Thymus (tissue), 11 donors: ENCODE measurements around the gene CDC40. TPM values are rescaled to one million over a fixed set of nuclear protein-coding genes. Genes with fewer than 3 reads are reported as not detected.
"Not testable (repeated sequence)": the region's sequence is repeated elsewhere in the genome, so short reads cannot be mapped to it uniquely, and the experiment has no call there.

ENCODE experiments used
- DNase-seq, 9 donors: peaks; one replicate each; pipeline ENCODE4 v3.0.0-alpha.2; 2013; ENCODE audit warnings: low spot score in 9 of 9, low read depth in 6 of 9, missing footprints in 1 of 9
- H3K27ac ChIP-seq, 2 donors: one replicate each; pipeline ENCODE4 v1.5.1; 2013; ENCODE audit warnings: control low read depth in 1 of 2, low read depth in 1 of 2, low read length in 1 of 2, mild to moderate bottlenecking in 1 of 2, moderate library complexity in 1 of 2
- H3K27me3 ChIP-seq, 2 donors: one replicate each; pipeline ENCODE4 v1.5.1; 2013; ENCODE audit warnings: low read length in 1 of 2; ENCODE audit not compliant: control insufficient read depth in 2 of 2, insufficient read depth in 1 of 2
- H3K36me3 ChIP-seq, 2 donors: one replicate each; pipeline ENCODE4 v1.5.1; 2013; ENCODE audit warnings: low read length in 1 of 2, mild to moderate bottlenecking in 1 of 2, moderate library complexity in 1 of 2; ENCODE audit not compliant: control insufficient read depth in 2 of 2, insufficient read depth in 2 of 2
- H3K4me1 ChIP-seq, 2 donors: one replicate each; pipeline ENCODE4 v1.5.1; 2013; ENCODE audit warnings: low read length in 2 of 2; ENCODE audit not compliant: control insufficient read depth in 2 of 2, insufficient read depth in 2 of 2
- H3K4me3 ChIP-seq, 2 donors: one replicate each; pipeline ENCODE4 v1.5.1; 2013; ENCODE audit warnings: low read length in 2 of 2, control low read depth in 1 of 2, mild to moderate bottlenecking in 1 of 2
- H3K9me3 ChIP-seq, 2 donors: one replicate each; pipeline ENCODE4 v1.5.1; 2013; ENCODE audit warnings: low read length in 1 of 2, mild to moderate bottlenecking in 1 of 2; ENCODE audit not compliant: control insufficient read depth in 2 of 2, insufficient read depth in 1 of 2
- WGBS: extraction: QIAGEN DNeasy Blood & Tissue Kit; methylation state at CpG from one replicate; pipeline ENCODE4 v1.1.7; 2013; 5-methylcytosine and 5-hydroxymethylcytosine counted together
- polyA plus RNA-seq: library from polyadenylated mRNA; stranded (reverse); fragments of 200-250 nt; gene quantifications from one replicate; pipeline ENCODE4 v1.2.3, GENCODE V29; 2013
- total RNA-seq: library from RNA; stranded (reverse); fragments of 120-200 nt; gene quantifications from one replicate; pipeline ENCODE4 v1.2.4, GENCODE V29; 2013
- donor health status: healthy.

Gene CDC40
- total and polyA plus RNA-seq, 2 donors, result 17.6 to 26.8 TPM

GRCh38 chr6:110221738-110222137, 41.5 kb downstream of the CDC40 start:
- Histone ChIP-seq H3K9me3 (no peaks in the 10 kb centered on the region), H3K36me3 (peaks cover 26 to 69% of the 10 kb centered on the region in 2 donors), H3K27me3 (no peaks in the 10 kb centered on the region), H3K27ac (no peak overlapping the region), H3K4me1 (no peaks in the 10 kb centered on the region), H3K4me3 (no peak overlapping the region)
- DNase-seq, result no peak

GRCh38 chr6:110226261-110226660, 46.0 kb downstream of the CDC40 start:
- H3K36me3 ChIP-seq, result peaks cover 13 to 58% of the 10 kb centered on the region in 2 donors
- no peaks in the 10 kb centered on the region for H3K4me1 ChIP-seq
- DNase-seq, result no peak
- no peaks in the 10 kb centered on the region for H3K27me3 ChIP-seq
- H3K27ac ChIP-seq, result no peak overlapping the region
- H3K9me3 ChIP-seq, result no peaks in the 10 kb centered on the region
- H3K4me3 ChIP-seq, result no peak overlapping the region
- 92% methylated on average over 1 of the region's 1 CpG for WGBS

GRCh38 chr6:110232450-110232849, 52.2 kb downstream of the CDC40 start:
- 96% methylated on average over 2 of the region's 2 CpGs for WGBS
- Histone ChIP-seq H3K27ac (no peak overlapping the region), H3K36me3 (peaks cover 4 to 19% of the 10 kb centered on the region in 2 donors), H3K9me3 (no peaks in the 10 kb centered on the region), H3K4me1 (no peaks in the 10 kb centered on the region), H3K27me3 (no peaks in the 10 kb centered on the region), H3K4me3 (no peak overlapping the region)
- DNase-seq, result no peak

GRCh38 chr6:110233770-110234374, 53.6 kb downstream of the CDC40 start:
- H3K36me3 ChIP-seq, result peaks cover 4 to 13% of the 10 kb centered on the region in 2 donors
- H3K4me3 ChIP-seq, result no peak overlapping the region
- no peaks in the 10 kb centered on the region for H3K27me3 ChIP-seq
- no peaks in the 10 kb centered on the region for H3K4me1 ChIP-seq
- WGBS, result 96% methylated on average over 2 of the region's 2 CpGs
- no peak overlapping the region for H3K27ac ChIP-seq
- no peaks in the 10 kb centered on the region for H3K9me3 ChIP-seq
- peak in 8 of 9 donors; percentile 13 to 70 (median 32) for DNase-seq

GRCh38 chr6:110236007-110236406, 55.8 kb downstream of the CDC40 start:
- H3K9me3 ChIP-seq, H3K4me1 ChIP-seq, H3K36me3 ChIP-seq, H3K27ac ChIP-seq, DNase-seq, H3K4me3 ChIP-seq, H3K27me3 ChIP-seq: not testable (repeated sequence)
- 100% methylated on average over 1 of the region's 1 CpG for WGBS

GRCh38 chr6:110239526-110240274, 59.5 kb downstream of the CDC40 start:
- no peak overlapping the region for H3K27ac ChIP-seq
- no peaks in the 10 kb centered on the region for H3K4me1 ChIP-seq
- H3K27me3 ChIP-seq, result no peaks in the 10 kb centered on the region
- 99% methylated on average over 1 of the region's 1 CpG for WGBS
- peaks cover 3 to 4% of the 10 kb centered on the region in 2 donors for H3K36me3 ChIP-seq
- no peak overlapping the region for H3K4me3 ChIP-seq
- DNase-seq, result no peak
- H3K9me3 ChIP-seq, result no peaks in the 10 kb centered on the region

- H3K27ac ChIP-seq, H3K9me3 ChIP-seq, H3K4me1 ChIP-seq, H3K4me3 ChIP-seq, H3K27me3 ChIP-seq, H3K36me3 ChIP-seq, DNase-seq: not testable (repeated sequence)
- WGBS, result 97% methylated on average over 3 of the region's 3 CpGs
These were observed 64.4 kb downstream of the CDC40 start for GRCh38 chr6:110244621-110245020.

GRCh38 chr6:110246378-110246777, 66.2 kb downstream of the CDC40 start:
- H3K9me3 ChIP-seq, result no peaks in the 10 kb centered on the region
- DNase-seq, result no peak
- H3K4me3 ChIP-seq, result no peak overlapping the region
- no peaks in the 10 kb centered on the region for H3K4me1 ChIP-seq
- WGBS, result 98% methylated on average over 3 of the region's 3 CpGs
- no peaks in the 10 kb centered on the region for H3K27me3 ChIP-seq
- no peaks in the 10 kb centered on the region for H3K36me3 ChIP-seq
- no peak overlapping the region for H3K27ac ChIP-seq

GRCh38 chr6:110246900-110247546, 66.8 kb downstream of the CDC40 start:
- Histone ChIP-seq H3K9me3 (no peaks in the 10 kb centered on the region), H3K4me1 (no peaks in the 10 kb centered on the region), H3K4me3 (no peak overlapping the region), H3K36me3 (no peaks in the 10 kb centered on the region), H3K27ac (no peak overlapping the region), H3K27me3 (no peaks in the 10 kb centered on the region)
- no peak for DNase-seq
- 100% methylated on average over 3 of the region's 3 CpGs for WGBS
